Uterus (tissue), 4 donors: ENCODE data around the gene CDADC1. TPM values are rescaled to one million over a fixed set of nuclear protein-coding genes. Genes with fewer than 3 reads are reported as not detected.

ENCODE experiments used
- DNase-seq, 2 donors: peaks; one replicate each; pipeline ENCODE4 v3.0.0-alpha.2; 2019 to 2020
- H3K27ac ChIP-seq, 2 donors: fragments of 200-600 bp; sonication (generic); 1 replicate in 1 of 2; 2 replicates in 1 of 2; pipeline ENCODE4 v1.5.1; 2016 to 2018
- H3K27me3 ChIP-seq, 2 donors: fragments of 200-600 bp; sonication (generic); one replicate each; pipeline ENCODE4 v1.5.1; 2018 to 2019; ENCODE audit warnings: control low read depth in 1 of 2
- H3K36me3 ChIP-seq, 2 donors: fragments of 200-600 bp; sonication (generic); one replicate each; pipeline ENCODE4 v1.5.1; 2019; ENCODE audit warnings: control low read depth in 1 of 2
- H3K4me1 ChIP-seq, 2 donors: fragments of 200-600 bp; sonication (generic); one replicate each; pipeline ENCODE4 v1.5.1; 2018 to 2019; ENCODE audit warnings: control low read depth in 1 of 2
- H3K4me3 ChIP-seq, 2 donors: fragments of 200-600 bp; sonication (generic); 1 replicate in 1 of 2; 2 replicates in 1 of 2; pipeline ENCODE4 v1.5.1; 2018 to 2019; ENCODE audit warnings: mild to moderate bottlenecking in 1 of 2
- H3K9me3 ChIP-seq, 2 donors: fragments of 200-600 bp; sonication (generic); one replicate each; pipeline ENCODE4 v1.5.1; 2019; ENCODE audit warnings: control low read depth in 1 of 2
- POLR2A ChIP-seq, 2 donors: fragments of 450-650 bp; IDR thresholded peaks; one replicate each; pipeline ENCODE4 v1.6.1; 2016; ENCODE audit warnings: antibody characterized with exemption in 2 of 2, mild to moderate bottlenecking in 1 of 2, moderate library complexity in 1 of 2
- intact Hi-C: fragments of 100-400 bp; cut with DNase I; formaldehyde crosslinking; loops from one replicate; pipeline ENCODE4 v1.15.1; 2023; ENCODE audit warnings: low total_unique reads
- total RNA-seq, 4 donors: library from RNA; depleted of rRNA in 3 of 4; stranded (reverse); fragments of >200 nt in 3 of 4; gene quantifications; one replicate each; pipeline versions ENCODE4 v1.1.0 to v1.2.4, GENCODE V29; 2014 to 2023
- TF ChIP-seq, protein P1 (sequence below), 4 experiments: fragments of 200-600 bp in 2 of 4; fragments of 450-650 bp in 2 of 4; sonication (generic) in 2 of 4; IDR thresholded peaks; one replicate each; pipeline ENCODE4 v1.5.1; 2016 to 2019; ENCODE audit warnings: antibody characterized with exemption in 4 of 4, mild to moderate bottlenecking in 2 of 4, moderate library complexity in 1 of 4
- donor health status: DM: yes; HTN: yes; CAD: no.

Gene CDADC1
- total RNA-seq, 4 donors from 2014 or later = 1.8 to 76.5 (median 10.9) TPM

DNA sequence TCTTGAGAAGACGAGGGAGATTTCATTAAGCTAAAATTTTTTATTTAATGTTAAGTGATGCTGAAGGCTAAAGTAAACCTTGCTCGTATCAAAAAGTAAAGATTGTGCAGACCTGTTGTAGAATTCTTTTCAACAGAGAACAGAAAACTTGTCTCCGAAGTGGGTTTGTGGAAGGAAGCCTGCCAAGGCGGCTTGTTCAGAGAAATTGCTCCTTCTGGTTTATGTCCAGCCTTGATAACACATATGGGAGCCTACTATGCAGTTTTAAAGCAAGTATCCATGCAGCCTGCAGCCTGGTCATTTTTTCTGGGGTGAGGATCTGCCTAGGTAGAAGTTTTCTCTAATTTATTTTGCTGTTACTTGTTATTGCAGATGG, 26.1 kb upstream of the CDADC1 start:
- Histone ChIP-seq H3K9me3 (no peaks in the 10 kb centered on the region), H3K4me1 (peaks cover 0 to 14% of the 10 kb centered on the region in 2 donors), H3K27ac (no peak overlapping the region), H3K4me3 (no peak overlapping the region), H3K36me3 (no peaks in the 10 kb centered on the region), H3K27me3 (peaks cover 16 to 18% of the 10 kb centered on the region in 2 donors)
- DNase-seq = no peak
- intact Hi-C loops = no loop called here
- no peak for TF ChIP-seq POLR2A (IDR thresholded peaks at IDR 0.05)
- TF ChIP-seq, protein P1, sequence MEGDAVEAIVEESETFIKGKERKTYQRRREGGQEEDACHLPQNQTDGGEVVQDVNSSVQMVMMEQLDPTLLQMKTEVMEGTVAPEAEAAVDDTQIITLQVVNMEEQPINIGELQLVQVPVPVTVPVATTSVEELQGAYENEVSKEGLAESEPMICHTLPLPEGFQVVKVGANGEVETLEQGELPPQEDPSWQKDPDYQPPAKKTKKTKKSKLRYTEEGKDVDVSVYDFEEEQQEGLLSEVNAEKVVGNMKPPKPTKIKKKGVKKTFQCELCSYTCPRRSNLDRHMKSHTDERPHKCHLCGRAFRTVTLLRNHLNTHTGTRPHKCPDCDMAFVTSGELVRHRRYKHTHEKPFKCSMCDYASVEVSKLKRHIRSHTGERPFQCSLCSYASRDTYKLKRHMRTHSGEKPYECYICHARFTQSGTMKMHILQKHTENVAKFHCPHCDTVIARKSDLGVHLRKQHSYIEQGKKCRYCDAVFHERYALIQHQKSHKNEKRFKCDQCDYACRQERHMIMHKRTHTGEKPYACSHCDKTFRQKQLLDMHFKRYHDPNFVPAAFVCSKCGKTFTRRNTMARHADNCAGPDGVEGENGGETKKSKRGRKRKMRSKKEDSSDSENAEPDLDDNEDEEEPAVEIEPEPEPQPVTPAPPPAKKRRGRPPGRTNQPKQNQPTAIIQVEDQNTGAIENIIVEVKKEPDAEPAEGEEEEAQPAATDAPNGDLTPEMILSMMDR (IDR thresholded peaks at IDR 0.05) = no peak

- Histone ChIP-seq H3K9me3 (no peaks in the 10 kb centered on the region), H3K36me3 (no peaks in the 10 kb centered on the region), H3K27ac (no peak overlapping the region), H3K4me1 (peaks cover 0 to 9% of the 10 kb centered on the region in 2 donors), H3K4me3 (no peak overlapping the region), H3K27me3 (peaks cover 13 to 14% of the 10 kb centered on the region in 2 donors)
- DNase-seq = no peak
- intact Hi-C loops = no loop called here
- TF ChIP-seq, protein P1 (IDR thresholded peaks at IDR 0.05) = no peak
- TF ChIP-seq POLR2A (IDR thresholded peaks at IDR 0.05) = no peak
Observed at GRCh38 chr13:49225223-49226042, 22.3 kb upstream of the CDADC1 start.

- Histone ChIP-seq H3K27me3 (peaks cover 3 to 7% of the 10 kb centered on the region in 2 donors), H3K36me3 (no peaks in the 10 kb centered on the region), H3K27ac (no peak overlapping the region), H3K4me1 (no peaks in the 10 kb centered on the region), H3K4me3 (no peak overlapping the region), H3K9me3 (no peaks in the 10 kb centered on the region)
- no peak for DNase-seq
- TF ChIP-seq POLR2A (IDR thresholded peaks at IDR 0.05) = no peak
- TF ChIP-seq, protein P1 (IDR thresholded peaks at IDR 0.05) = no peak
- intact Hi-C loops = no loop called here
Observed at GRCh38 chr13:49226613-49227012, 21.1 kb upstream of the CDADC1 start.

GRCh38 chr13:49234741-49235140, 13.0 kb upstream of the CDADC1 start:
- Histone ChIP-seq H3K4me1 (no peaks in the 10 kb centered on the region), H3K27me3 (no peaks in the 10 kb centered on the region), H3K9me3 (no peaks in the 10 kb centered on the region), H3K4me3 (no peak overlapping the region), H3K27ac (no peak overlapping the region), H3K36me3 (no peaks in the 10 kb centered on the region)
- TF ChIP-seq POLR2A (IDR thresholded peaks at IDR 0.05) = no peak
- TF ChIP-seq, protein P1 (IDR thresholded peaks at IDR 0.05) = no peak
- no peak for DNase-seq
- intact Hi-C loops = no loop called here

GRCh38 chr13:49235856-49236431, 11.8 kb upstream of the CDADC1 start:
- TF ChIP-seq POLR2A (IDR thresholded peaks at IDR 0.05) = no peak
- TF ChIP-seq, protein P1 (IDR thresholded peaks at IDR 0.05) = no peak
- no peaks in the 10 kb centered on the region for H3K9me3 ChIP-seq
- H3K27me3 ChIP-seq = no peaks in the 10 kb centered on the region
- no peak for DNase-seq
- no peaks in the 10 kb centered on the region for H3K4me1 ChIP-seq
- H3K4me3 ChIP-seq = no peak overlapping the region
- intact Hi-C loops = no loop called here
- no peak overlapping the region for H3K27ac ChIP-seq
- no peaks in the 10 kb centered on the region for H3K36me3 ChIP-seq
